ELR (cell line): Measurements from ENCODE around the gene ADGRE1.
"Not testable (repeated sequence)": the region's sequence is repeated elsewhere in the genome, so short reads cannot be mapped to it uniquely, and the experiment has no call there.

Experiments used
- DNase-seq: peaks from one replicate; pipeline ENCODE4 v3.0.0-alpha.2; 2015; ENCODE audit warnings: low read depth

The ADGRE1 gene

DNA sequence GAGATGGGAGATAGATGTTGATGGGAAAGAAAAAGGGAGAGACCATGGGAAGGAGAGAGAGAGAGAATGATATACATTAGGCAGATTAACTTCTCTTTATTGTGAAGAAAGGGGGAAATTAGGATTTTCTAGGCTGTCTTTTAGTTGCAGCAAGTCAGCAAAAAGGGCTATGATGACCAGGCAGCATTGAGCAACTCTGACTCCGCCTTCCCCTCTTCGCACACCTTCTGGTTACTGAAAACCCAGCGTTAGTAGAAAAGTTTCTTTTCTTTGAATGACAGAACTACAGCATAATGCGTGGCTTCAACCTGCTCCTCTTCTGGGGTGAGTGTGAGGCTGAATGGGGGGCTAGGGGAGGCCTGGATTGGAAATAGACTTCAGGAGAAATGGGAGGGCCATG is at the start of gene ADGRE1:
ADGRE1 (plus strand) TSS at position 264 of the 400 bp plus-strand sequence; CDS start at position 294, 30 bp downstream.
- DNase-seq: no peak

GRCh38 chr19:6838062-6838655 is 49.2 kb upstream of the ADGRE1 start:
- no peak for DNase-seq

DNA sequence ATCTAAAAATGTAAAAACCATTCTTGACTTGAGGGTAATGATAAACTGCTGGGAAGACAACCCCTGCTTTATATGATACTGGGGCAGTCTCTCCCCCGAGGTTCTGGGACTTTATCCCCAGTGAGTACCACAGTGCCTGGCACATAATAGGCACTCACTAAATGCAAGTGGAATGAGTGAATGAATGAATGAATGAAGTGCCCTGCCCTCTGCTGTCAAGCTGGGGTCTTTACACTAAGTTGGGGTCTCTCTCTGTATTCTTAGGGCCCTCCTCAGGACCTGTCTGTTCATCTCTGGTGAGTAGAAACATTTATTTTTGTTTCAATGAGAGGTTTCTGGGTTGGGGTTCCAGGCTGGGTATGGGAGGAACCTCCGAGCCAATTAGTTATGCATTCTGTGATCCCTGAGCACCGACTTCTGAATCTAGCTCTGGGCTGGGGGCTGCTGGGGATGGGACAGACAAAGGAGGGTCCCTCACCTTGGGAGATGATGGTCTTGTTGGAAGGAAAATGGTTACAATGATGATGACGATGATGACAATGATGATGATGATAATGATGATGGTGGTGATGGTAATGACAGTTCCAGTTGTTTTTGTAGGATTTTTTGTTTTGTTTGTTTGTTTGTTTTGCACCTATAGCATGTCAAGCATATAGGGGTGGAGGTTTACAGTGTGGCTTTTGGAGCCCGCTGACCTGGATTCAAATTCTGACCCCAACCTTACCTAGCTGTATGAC is 44.3 kb upstream of the ADGRE1 start:
- no peak for DNase-seq

DNA sequence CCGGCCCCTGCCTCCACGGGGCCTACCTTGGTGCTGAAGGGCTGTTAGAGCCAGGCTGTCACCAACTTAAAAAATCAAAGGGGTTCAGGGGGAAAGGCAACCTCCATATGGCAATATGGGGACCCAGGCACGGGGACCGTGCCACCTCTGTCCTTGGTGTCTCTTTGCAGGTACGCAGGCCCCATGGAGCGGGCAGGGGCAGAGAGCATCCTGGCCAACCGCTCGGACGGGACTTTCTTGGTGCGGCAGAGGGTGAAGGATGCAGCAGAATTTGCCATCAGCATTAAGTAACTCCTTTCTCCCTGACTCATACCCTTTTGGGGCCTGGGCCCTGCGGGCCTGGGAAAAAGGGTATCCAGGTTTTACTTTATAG is 39.6 kb upstream of the ADGRE1 start:
- DNase-seq: no peak

DNA sequence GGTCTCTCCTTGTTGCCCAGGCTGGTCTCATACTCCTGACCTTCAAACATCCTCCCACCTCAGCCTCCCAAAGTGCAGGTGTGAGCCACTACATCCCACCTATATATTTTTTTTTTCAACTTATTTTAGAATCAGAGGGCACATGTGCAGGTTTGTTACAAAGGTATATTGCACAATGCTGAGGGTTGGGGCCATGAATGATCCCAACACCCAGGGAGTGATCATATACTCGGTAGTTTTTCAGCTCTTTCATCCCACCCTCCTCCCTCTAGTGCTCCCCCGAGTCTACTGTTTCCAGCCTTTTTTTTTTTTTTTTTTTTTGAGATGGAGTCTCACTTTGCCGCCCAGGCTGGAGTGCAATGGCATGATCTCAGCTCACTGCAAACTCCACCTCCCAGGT is 38.4 kb upstream of the ADGRE1 start:
- DNase-seq: no peak

DNA sequence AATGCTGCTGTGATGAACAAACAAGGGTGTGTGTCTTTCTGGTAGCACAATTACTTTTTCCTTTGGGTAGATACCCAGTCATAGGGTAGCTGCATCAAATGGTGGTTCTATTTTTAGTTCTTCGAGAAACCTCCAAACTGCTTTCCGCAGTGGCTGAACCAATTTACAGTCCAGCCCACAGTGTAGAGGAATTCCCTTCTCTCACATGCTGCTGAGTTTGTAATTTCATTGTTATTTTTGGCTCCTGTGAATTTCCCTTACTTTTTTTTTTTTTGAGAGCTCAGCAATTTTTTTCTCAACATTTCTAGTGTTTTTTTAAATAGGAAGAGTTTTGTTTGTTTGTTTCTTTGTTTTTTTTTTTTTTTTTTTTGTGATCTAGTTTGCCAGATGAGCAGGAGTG is 37.5 kb upstream of the ADGRE1 start:
- DNase-seq: no peak

DNA sequence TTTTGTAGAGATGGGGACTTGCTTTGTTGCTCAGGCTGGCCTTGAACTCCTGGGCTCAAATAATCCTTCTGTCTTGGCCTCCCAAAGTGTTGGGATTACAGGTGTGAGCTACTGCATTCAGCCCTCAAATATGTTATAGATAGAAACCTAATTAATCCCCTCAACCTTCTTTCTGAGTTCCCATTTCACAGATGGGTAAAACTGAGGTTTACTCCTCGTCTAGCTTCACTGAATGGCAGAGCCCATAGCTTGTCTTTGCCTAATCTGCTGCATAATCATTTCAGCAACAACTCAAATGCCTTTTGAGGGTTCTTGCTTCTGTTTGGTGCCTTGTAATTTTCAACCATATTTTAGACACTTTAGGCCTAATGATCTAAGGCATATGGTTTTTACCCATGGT is 36.0 kb upstream of the ADGRE1 start:
- no peak for DNase-seq

GRCh38 chr19:6852001-6852400 is 35.4 kb upstream of the ADGRE1 start:
- no peak for DNase-seq

GRCh38 chr19:6853868-6854267 is 33.5 kb upstream of the ADGRE1 start:
- no peak for DNase-seq

- DNase-seq: no peak
These were observed 32.6 kb upstream of the ADGRE1 start for GRCh38 chr19:6854758-6855157.

- no peak for DNase-seq
These were observed 30.5 kb upstream of the ADGRE1 start for GRCh38 chr19:6856749-6857372.

- no peak for DNase-seq
These were observed 25.6 kb upstream of the ADGRE1 start for GRCh38 chr19:6861683-6862286.

DNA sequence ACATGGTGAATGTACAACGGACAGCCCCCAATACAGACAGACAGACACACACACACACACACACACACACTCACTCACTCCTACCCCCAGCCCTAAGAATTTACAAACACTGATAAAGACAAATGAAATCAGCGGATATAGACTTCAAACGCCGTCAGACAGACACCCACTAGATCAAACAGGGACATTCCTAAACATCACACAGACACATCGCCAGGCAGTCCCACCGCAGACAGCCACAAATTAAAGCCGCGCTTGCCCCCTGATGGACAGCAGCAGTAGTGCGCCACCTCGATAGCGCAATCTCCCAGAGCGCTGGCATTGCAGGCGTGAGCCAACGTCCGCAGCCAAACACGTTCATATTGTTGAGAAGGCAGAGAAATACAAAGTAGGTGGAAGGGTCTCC is 24.7 kb upstream of the ADGRE1 start:
- DNase-seq: peak; percentile 76

GRCh38 chr19:6864325-6864940 is 22.9 kb upstream of the ADGRE1 start:
- DNase-seq: no peak

DNA sequence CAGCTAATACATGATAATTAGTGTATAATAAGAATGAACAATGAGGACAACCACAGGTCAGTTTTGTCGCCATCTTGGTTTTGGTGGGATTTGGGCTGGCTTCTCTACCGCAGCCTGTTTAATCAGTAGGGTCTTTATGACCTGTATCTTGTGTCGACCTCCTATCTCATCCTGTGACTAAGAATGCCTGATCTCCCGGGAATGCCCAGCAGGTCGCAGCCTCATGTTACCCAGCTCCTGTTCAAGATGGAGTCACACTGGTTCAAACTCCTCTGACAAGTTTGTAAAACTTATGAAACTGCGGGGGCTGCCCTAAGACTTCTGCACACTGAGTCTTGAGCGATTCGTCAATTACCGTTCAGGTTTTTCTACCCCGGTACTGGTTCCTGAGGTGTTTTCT is 21.5 kb upstream of the ADGRE1 start:
- DNase-seq: no peak

GRCh38 chr19:6866741-6867151 is 20.6 kb upstream of the ADGRE1 start:
- DNase-seq: peak; percentile 1

DNA sequence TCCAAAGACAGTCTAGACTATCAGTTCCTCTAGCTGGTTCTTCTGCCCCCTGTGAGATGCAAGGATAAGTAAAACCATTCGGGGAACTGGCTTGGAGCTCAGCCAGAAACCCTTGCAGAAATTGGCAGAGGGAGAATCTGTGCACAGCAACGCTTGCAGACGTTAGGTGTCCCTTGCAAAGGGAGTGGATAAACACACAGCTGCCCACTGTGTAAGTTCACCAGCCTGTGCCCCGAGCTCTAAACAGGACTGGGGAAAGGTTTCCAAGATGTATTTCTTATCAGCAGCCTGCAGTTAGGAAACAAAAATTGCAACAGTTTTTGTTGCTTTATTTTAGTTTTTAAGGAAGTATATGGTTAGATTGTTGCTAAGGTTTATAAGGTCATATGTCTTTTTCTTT is 19.0 kb upstream of the ADGRE1 start:
- DNase-seq: no peak

DNA sequence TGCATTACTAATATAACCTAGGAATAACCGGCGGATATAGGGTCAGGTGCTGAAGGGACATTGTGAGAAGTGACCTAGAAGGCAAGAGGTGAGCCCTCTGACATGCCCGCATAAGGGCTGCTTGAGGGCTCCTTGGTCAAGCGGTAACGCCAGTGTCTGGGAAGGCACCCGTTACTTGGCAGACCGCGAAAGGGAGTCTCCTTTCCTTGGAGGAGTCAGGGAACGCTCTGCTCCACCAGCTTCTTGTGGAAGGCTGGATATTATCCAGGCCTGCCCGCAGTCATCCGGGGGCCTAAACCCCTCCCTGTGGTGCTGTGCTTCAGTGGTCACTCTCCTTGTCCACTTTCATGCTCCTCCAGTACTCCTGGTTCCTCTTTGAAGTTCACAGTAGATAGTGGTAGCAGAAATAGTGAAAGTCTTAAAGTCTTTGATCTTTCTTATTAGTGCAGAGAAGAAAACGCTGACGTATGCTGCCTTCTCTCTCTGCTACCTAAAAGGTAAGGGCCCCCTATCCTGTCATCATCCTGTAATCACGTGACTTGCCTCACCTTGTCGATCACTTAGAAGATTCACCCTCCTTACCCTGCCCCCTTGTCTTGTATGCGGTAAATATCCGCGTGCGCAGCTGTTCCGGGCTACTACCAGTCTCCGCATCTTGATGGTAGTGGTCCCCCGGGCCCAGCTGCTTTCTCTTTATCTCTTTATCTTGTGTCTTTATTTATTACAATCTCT is 18.1 kb upstream of the ADGRE1 start:
- not testable (repeated sequence) for DNase-seq

DNA sequence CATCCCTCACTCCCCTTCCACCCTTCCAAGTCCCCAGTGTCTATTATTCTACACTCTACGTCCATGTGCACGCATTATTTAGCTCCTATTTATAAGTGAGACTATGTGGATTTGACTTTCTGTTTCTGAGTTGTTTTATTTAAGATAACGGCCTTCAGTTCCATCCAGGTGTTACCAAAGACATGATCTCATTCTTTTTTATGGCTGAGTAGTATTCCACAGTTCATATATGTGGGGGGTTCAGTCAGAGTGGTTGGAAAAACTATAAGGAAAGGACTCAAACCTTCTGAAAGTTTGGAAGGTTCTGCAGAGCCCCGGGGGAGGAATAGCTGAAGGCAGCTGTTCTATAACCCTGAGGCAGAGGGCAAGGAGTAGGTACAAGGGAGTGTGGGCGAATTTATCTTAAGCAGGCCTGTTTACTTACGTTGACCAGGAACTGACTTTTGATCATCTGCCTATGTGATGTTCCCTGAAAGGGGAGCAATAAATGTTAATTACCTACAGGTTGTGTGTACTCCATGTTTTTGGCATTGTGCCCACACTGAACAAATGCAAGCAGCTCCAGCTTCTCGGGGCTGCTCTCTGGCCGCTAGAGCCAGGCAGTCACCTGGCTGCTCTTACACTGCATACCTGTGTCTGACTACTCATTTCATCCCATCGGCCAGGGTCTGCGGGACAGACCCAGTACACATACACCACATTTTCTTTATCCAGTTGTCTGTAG is 13.5 kb upstream of the ADGRE1 start:
- no peak for DNase-seq

GRCh38 chr19:6875218-6875617 is 12.2 kb upstream of the ADGRE1 start:
- no peak for DNase-seq

GRCh38 chr19:6876748-6877147 is 10.6 kb upstream of the ADGRE1 start:
- no peak for DNase-seq
